Neural progenitor cell (in vitro differentiated cells): ENCODE measurements around the gene GLOD4. TPM values are rescaled to one million over a fixed set of nuclear protein-coding genes. Genes with fewer than 3 reads are reported as not detected.

Experiments
- DNase-seq: peaks from one replicate; pipeline ENCODE4 v3.0.0-alpha.2; 2016; ENCODE audit warnings: low spot score
- H2AFZ ChIP-seq: fragments of 200-600 bp; sonication (generic); replicated peaks from 2 replicates; pipeline ENCODE4 v1.6.1; 2016; ENCODE audit warnings: antibody characterized with exemption
- H3F3A ChIP-seq: fragments of 200-600 bp; sonication (generic); 2 replicates; pipeline ENCODE4 v1.6.1; 2016; ENCODE audit warnings: antibody characterized with exemption, low read depth
- H3K27ac ChIP-seq: fragments of 200-600 bp; sonication (generic); 2 replicates; pipeline ENCODE4 v1.5.1; 2016; ENCODE audit warnings: mild to moderate bottlenecking
- H3K27me3 ChIP-seq: fragments of 200-600 bp; sonication (generic); 2 replicates; pipeline ENCODE4 v1.6.1; 2016; ENCODE audit warnings: mild to moderate bottlenecking, moderate library complexity
- H3K36me3 ChIP-seq: fragments of 200-600 bp; sonication (generic); 2 replicates; pipeline ENCODE4 v1.5.1; 2016
- H3K4me1 ChIP-seq: fragments of 200-600 bp; sonication (generic); 2 replicates; pipeline ENCODE4 v1.6.1; 2016; ENCODE audit warnings: mixed run types
- H3K4me2 ChIP-seq: fragments of 200-600 bp; sonication (generic); 2 replicates; pipeline ENCODE4 v1.6.1; 2016
- H3K4me3 ChIP-seq: fragments of 200-600 bp; sonication (generic); 2 replicates; pipeline ENCODE4 v1.5.1; 2016
- H3K79me2 ChIP-seq: fragments of 200-600 bp; sonication (generic); 2 replicates; pipeline ENCODE4 v1.6.1; 2016; ENCODE audit warnings: low read depth
- H3K9ac ChIP-seq: fragments of 200-600 bp; sonication (generic); 2 replicates; pipeline ENCODE4 v1.6.1; 2016
- H3K9me3 ChIP-seq: fragments of 200-600 bp; sonication (generic); 2 replicates; pipeline ENCODE4 v1.5.1; 2016; ENCODE audit warnings: low read depth
- H4K20me1 ChIP-seq: fragments of 200-600 bp; sonication (generic); 2 replicates; pipeline ENCODE4 v1.6.1; 2016; ENCODE audit warnings: low read depth
- H3K27ac Mint-ChIP-seq: 3 replicates; pipeline ENCODE4 v1.8.0; 2021; ENCODE audit warnings: mixed read lengths
- H3K27me3 Mint-ChIP-seq: 2 replicates; pipeline ENCODE4 v1.8.0; 2022; ENCODE audit warnings: low read depth, mild to moderate bottlenecking, inconsistent platforms, moderate library complexity, mixed read lengths; ENCODE audit not compliant: insufficient read depth
- H3K36me3 Mint-ChIP-seq: 3 replicates; pipeline ENCODE4 v1.8.0; 2021; ENCODE audit warnings: mixed read lengths
- H3K4me1 Mint-ChIP-seq: 3 replicates; pipeline ENCODE4 v1.8.0; 2021; ENCODE audit warnings: mixed read lengths
- H3K4me3 Mint-ChIP-seq: 3 replicates; pipeline ENCODE4 v1.8.0; 2021; ENCODE audit warnings: mild to moderate bottlenecking, moderate library complexity, mixed read lengths
- H3K9me3 Mint-ChIP-seq: 3 replicates; pipeline ENCODE4 v1.8.0; 2020; ENCODE audit warnings: mixed read lengths
- EZH2 ChIP-seq: fragments of 200-600 bp; sonication (generic); IDR thresholded peaks from 2 replicates; pipeline ENCODE4 v1.6.1; 2017; ENCODE audit warnings: antibody characterized with exemption, mild to moderate bottlenecking, moderate library complexity
- EZH2phosphoT487 ChIP-seq: fragments of 200-600 bp; sonication (generic); IDR thresholded peaks from 2 replicates; pipeline ENCODE4 v1.6.1; 2017; ENCODE audit warnings: antibody characterized with exemption
- total RNA-seq: library from RNA; depleted of rRNA; stranded (reverse); fragments of >200 nt; gene quantifications from 2 replicates; pipeline ENCODE4 v1.2.3, GENCODE V29; 2015; ENCODE audit warnings: low replicate concordance
- TF ChIP-seq, protein P1 (sequence below): fragments of 200-600 bp; sonication (generic); IDR thresholded peaks from 2 replicates; pipeline ENCODE4 v1.5.1; 2017; ENCODE audit warnings: antibody characterized with exemption, mild to moderate bottlenecking

The GLOD4 gene
- total RNA-seq, 1 donor from 2014 or later: 309 TPM

DNA sequence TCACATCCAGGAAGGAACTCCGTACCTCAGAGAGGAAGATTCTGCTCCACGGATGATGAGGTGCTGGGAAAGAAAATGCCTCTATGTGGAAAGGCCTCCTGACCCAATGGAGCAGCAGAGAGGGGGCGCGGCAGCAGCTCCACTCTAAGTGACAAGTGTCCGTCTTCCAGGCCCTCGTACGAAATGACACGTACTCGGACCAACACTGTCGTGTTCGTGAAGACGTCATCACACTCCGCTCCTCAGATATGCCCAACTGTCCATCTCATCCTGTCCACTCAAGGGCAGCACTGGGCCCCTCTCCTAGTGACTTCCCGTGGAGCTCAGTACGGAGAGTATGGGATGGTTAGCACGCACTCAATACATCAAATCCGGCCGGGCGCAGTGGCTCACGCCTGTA, 32.3 kb upstream of the GLOD4 start:
- Histone ChIP-seq H3F3A (peaks cover 7% of the 10 kb centered on the region), H2AFZ (no peak overlapping the region), H3K27ac (no peak overlapping the region), H3K27me3 (no peaks in the 10 kb centered on the region), H3K9ac (no peak overlapping the region), H4K20me1 (no peaks in the 10 kb centered on the region), H3K4me2 (no peak overlapping the region), H3K36me3 (no peaks in the 10 kb centered on the region), H3K4me1 (no peaks in the 10 kb centered on the region), H3K9me3 (no peaks in the 10 kb centered on the region), H3K4me3 (no peak overlapping the region), H3K79me2 (no peaks in the 10 kb centered on the region)
- TF ChIP-seq, protein P1, sequence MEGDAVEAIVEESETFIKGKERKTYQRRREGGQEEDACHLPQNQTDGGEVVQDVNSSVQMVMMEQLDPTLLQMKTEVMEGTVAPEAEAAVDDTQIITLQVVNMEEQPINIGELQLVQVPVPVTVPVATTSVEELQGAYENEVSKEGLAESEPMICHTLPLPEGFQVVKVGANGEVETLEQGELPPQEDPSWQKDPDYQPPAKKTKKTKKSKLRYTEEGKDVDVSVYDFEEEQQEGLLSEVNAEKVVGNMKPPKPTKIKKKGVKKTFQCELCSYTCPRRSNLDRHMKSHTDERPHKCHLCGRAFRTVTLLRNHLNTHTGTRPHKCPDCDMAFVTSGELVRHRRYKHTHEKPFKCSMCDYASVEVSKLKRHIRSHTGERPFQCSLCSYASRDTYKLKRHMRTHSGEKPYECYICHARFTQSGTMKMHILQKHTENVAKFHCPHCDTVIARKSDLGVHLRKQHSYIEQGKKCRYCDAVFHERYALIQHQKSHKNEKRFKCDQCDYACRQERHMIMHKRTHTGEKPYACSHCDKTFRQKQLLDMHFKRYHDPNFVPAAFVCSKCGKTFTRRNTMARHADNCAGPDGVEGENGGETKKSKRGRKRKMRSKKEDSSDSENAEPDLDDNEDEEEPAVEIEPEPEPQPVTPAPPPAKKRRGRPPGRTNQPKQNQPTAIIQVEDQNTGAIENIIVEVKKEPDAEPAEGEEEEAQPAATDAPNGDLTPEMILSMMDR: no peak
- TF ChIP-seq EZH2phosphoT487 (no peak), EZH2 (no peak)
- no peak overlapping the region for H3K4me3 Mint-ChIP-seq
- H3K27me3 Mint-ChIP-seq: peaks cover under 1% of the 10 kb centered on the region
- peaks cover 43% of the 10 kb centered on the region for H3K36me3 Mint-ChIP-seq
- no peak overlapping the region for H3K27ac Mint-ChIP-seq
- H3K9me3 Mint-ChIP-seq: no peaks in the 10 kb centered on the region
- H3K4me1 Mint-ChIP-seq: peaks cover 7% of the 10 kb centered on the region
- no peak for DNase-seq

GRCh38 chr17:812638-813204, 30.6 kb upstream of the GLOD4 start:
- H3K9me3 Mint-ChIP-seq: no peaks in the 10 kb centered on the region
- Histone ChIP-seq H3K4me1 (no peaks in the 10 kb centered on the region), H3K4me2 (no peak overlapping the region), H3F3A (peaks cover 7% of the 10 kb centered on the region), H3K27ac (no peak overlapping the region), H4K20me1 (no peaks in the 10 kb centered on the region), H3K27me3 (no peaks in the 10 kb centered on the region), H3K36me3 (no peaks in the 10 kb centered on the region), H3K9me3 (no peaks in the 10 kb centered on the region), H3K4me3 (no peak overlapping the region), H2AFZ (no peak overlapping the region), H3K79me2 (no peaks in the 10 kb centered on the region), H3K9ac (no peak overlapping the region)
- no peak for DNase-seq
- no peak overlapping the region for H3K27ac Mint-ChIP-seq
- H3K36me3 Mint-ChIP-seq: peaks cover 40% of the 10 kb centered on the region
- TF ChIP-seq, protein P1: no peak
- TF ChIP-seq EZH2phosphoT487: no peak
- no peak for TF ChIP-seq EZH2
- H3K27me3 Mint-ChIP-seq: peaks cover 2% of the 10 kb centered on the region
- H3K4me3 Mint-ChIP-seq: peak overlapping the region; percentile 0
- peaks cover 7% of the 10 kb centered on the region for H3K4me1 Mint-ChIP-seq

GRCh38 chr17:811051-811784, 29.1 kb upstream of the GLOD4 start:
- peak overlapping the region; percentile 1 for H3K27ac ChIP-seq

More at GRCh38 chr17:811051-811784, 29.1 kb upstream of the GLOD4 start:
- H3K27me3 ChIP-seq: no peaks in the 10 kb centered on the region
- H3K4me1 ChIP-seq: no peaks in the 10 kb centered on the region
- no peaks in the 10 kb centered on the region for H4K20me1 ChIP-seq
- peaks cover 7% of the 10 kb centered on the region for H3F3A ChIP-seq
- peaks cover 7% of the 10 kb centered on the region for H3K27me3 Mint-ChIP-seq
- H3K36me3 Mint-ChIP-seq: peaks cover 30% of the 10 kb centered on the region
- H3K4me3 ChIP-seq: no peak overlapping the region
- H2AFZ ChIP-seq: no peak overlapping the region
- DNase-seq: no peak
- H3K9ac ChIP-seq: no peak overlapping the region
- H3K4me3 Mint-ChIP-seq: no peak overlapping the region
- no peaks in the 10 kb centered on the region for H3K9me3 ChIP-seq
- H3K79me2 ChIP-seq: no peaks in the 10 kb centered on the region
- no peak overlapping the region for H3K27ac Mint-ChIP-seq
- no peaks in the 10 kb centered on the region for H3K36me3 ChIP-seq
- no peaks in the 10 kb centered on the region for H3K9me3 Mint-ChIP-seq
- peaks cover 16% of the 10 kb centered on the region for H3K4me1 Mint-ChIP-seq
- TF ChIP-seq, protein P1: no peak
- TF ChIP-seq EZH2: no peak
- TF ChIP-seq EZH2phosphoT487: no peak
- no peak overlapping the region for H3K4me2 ChIP-seq
